Chondrocyte (in vitro differentiated cells): ENCODE results near the gene POSTN. TPM values are rescaled to one million over a fixed set of nuclear protein-coding genes. Genes with fewer than 3 reads are reported as not detected.
"Not testable (repeated sequence)": the region's sequence is repeated elsewhere in the genome, so short reads cannot be mapped to it uniquely, and the experiment has no call there.

Experiments used
- DNase-seq: peaks from one replicate; pipeline ENCODE4 v3.0.0; 2021; ENCODE audit warnings: mixed read lengths, low spot score
- H3K27ac Mint-ChIP-seq: one replicate; pipeline ENCODE4 v1.8.0; 2021; ENCODE audit warnings: mild to moderate bottlenecking, moderate library complexity, mixed read lengths; ENCODE audit not compliant: unreplicated experiment
- H3K27me3 Mint-ChIP-seq: 2 replicates; pipeline ENCODE4 v1.8.0; 2021; ENCODE audit warnings: low read depth, mixed read lengths
- H3K36me3 Mint-ChIP-seq: 2 replicates; pipeline ENCODE4 v1.8.0; 2021; ENCODE audit warnings: low read depth, mixed read lengths
- H3K4me1 Mint-ChIP-seq: 2 replicates; pipeline ENCODE4 v1.8.0; 2021; ENCODE audit warnings: low read depth, mild to moderate bottlenecking, mixed read lengths
- H3K4me3 Mint-ChIP-seq: one replicate; pipeline ENCODE4 v1.8.0; 2021; ENCODE audit warnings: mild to moderate bottlenecking, moderate library complexity, mixed read lengths; ENCODE audit not compliant: unreplicated experiment
- H3K9me3 Mint-ChIP-seq: 2 replicates; pipeline ENCODE4 v1.8.0; 2021; ENCODE audit warnings: low read depth, mixed read lengths
- total RNA-seq: library from RNA; stranded (reverse); gene quantifications from 3 replicates; pipeline ENCODE4 v1.2.1, GENCODE V29; 2021
- TF ChIP-seq, protein P1 (sequence below): fragments of 200-600 bp; sonication (generic); IDR thresholded peaks from 2 replicates; pipeline ENCODE4 v1.5.0; 2021; ENCODE audit warnings: antibody characterized with exemption, mild to moderate bottlenecking, moderate library complexity

Gene POSTN
- total RNA-seq, 1 donor from 2014 or later, result 6,602 TPM

DNA sequence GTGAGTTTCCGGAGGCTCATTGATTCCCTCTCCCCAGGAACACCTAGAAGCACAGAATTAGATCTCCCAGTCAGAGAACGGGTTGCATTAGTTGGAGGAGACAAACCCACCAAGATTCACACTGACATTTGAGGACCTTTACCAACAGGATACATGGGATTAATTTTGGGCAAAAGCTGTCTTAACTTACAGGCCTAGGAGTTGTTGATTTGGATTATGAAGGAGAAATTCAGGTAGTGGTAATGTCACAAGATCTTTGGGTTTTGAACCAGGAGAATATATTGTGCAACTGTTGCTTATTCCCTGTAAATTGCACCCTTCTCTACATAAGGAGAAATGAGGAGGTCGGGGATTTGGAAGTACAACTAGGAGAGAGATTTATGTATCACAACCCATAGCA lies 38.0 kb downstream of the POSTN start:
- H3K36me3 Mint-ChIP-seq, result peaks cover 48% of the 10 kb centered on the region
- peak overlapping the region; percentile 38 for H3K27ac Mint-ChIP-seq
- H3K4me3 Mint-ChIP-seq, result no peak overlapping the region
- peaks cover 42% of the 10 kb centered on the region for H3K9me3 Mint-ChIP-seq
- no peaks in the 10 kb centered on the region for H3K27me3 Mint-ChIP-seq
- TF ChIP-seq, protein P1, sequence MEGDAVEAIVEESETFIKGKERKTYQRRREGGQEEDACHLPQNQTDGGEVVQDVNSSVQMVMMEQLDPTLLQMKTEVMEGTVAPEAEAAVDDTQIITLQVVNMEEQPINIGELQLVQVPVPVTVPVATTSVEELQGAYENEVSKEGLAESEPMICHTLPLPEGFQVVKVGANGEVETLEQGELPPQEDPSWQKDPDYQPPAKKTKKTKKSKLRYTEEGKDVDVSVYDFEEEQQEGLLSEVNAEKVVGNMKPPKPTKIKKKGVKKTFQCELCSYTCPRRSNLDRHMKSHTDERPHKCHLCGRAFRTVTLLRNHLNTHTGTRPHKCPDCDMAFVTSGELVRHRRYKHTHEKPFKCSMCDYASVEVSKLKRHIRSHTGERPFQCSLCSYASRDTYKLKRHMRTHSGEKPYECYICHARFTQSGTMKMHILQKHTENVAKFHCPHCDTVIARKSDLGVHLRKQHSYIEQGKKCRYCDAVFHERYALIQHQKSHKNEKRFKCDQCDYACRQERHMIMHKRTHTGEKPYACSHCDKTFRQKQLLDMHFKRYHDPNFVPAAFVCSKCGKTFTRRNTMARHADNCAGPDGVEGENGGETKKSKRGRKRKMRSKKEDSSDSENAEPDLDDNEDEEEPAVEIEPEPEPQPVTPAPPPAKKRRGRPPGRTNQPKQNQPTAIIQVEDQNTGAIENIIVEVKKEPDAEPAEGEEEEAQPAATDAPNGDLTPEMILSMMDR, result no peak
- DNase-seq, result no peak
- H3K4me1 Mint-ChIP-seq, result peaks cover 23% of the 10 kb centered on the region

GRCh38 chr13:37558766-37559165 lies 39.8 kb downstream of the POSTN start:
- peaks cover 49% of the 10 kb centered on the region for H3K9me3 Mint-ChIP-seq
- not testable (repeated sequence) for H3K27me3 Mint-ChIP-seq, DNase-seq, H3K4me3 Mint-ChIP-seq
- H3K4me1 Mint-ChIP-seq, result peaks cover 11% of the 10 kb centered on the region
- H3K27ac Mint-ChIP-seq, result peak overlapping the region; percentile 80
- H3K36me3 Mint-ChIP-seq, result peaks cover 40% of the 10 kb centered on the region

- no peak overlapping the region for H3K27ac Mint-ChIP-seq
- DNase-seq, result no peak
- TF ChIP-seq, protein P1, result no peak
- H3K4me1 Mint-ChIP-seq, result peaks cover 3% of the 10 kb centered on the region
- H3K4me3 Mint-ChIP-seq, result no peak overlapping the region
- peaks cover 21% of the 10 kb centered on the region for H3K9me3 Mint-ChIP-seq
- H3K36me3 Mint-ChIP-seq, result peaks cover 2% of the 10 kb centered on the region
- H3K27me3 Mint-ChIP-seq, result no peaks in the 10 kb centered on the region
Measured at GRCh38 chr13:37546087-37546486, 52.5 kb downstream of the POSTN start.

- peaks cover 6% of the 10 kb centered on the region for H3K4me1 Mint-ChIP-seq
- TF ChIP-seq, protein P1, result no peak
- peaks cover 2% of the 10 kb centered on the region for H3K36me3 Mint-ChIP-seq
- no peak overlapping the region for H3K4me3 Mint-ChIP-seq
- H3K27ac Mint-ChIP-seq, result no peak overlapping the region
- peaks cover 23% of the 10 kb centered on the region for H3K9me3 Mint-ChIP-seq
- no peak for DNase-seq
- H3K27me3 Mint-ChIP-seq, result no peaks in the 10 kb centered on the region
Measured at GRCh38 chr13:37544995-37545394, 53.6 kb downstream of the POSTN start.

DNA sequence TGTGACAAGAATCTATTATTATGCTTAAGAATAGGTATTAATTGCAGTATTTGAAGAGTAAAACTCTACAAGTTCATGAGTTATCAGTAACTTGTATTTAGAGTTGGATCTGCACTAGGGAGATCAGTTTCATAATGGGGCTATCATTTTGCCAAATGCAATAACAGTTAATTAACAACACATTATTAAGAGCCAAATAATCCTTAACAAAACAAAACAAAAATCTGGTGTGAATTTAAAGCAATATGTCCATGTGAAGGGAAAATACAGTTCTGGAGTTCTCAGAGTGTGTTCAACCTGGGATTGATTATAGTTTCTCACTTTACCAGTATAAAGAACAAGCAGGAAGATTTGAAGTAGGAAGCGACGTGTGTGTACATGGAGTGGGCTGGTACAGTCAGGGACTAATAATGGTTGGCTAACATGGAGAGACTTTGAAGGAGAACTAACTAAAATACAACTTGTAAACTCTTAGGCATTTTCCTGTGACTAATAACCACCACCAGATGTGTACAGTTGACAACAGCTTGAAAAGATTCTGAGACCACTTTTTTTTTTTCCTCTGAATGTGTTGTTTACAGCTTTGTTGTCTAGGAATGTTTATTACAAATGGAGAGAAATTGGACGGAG lies 58.5 kb downstream of the POSTN start:
- H3K9me3 Mint-ChIP-seq, result peaks cover 13% of the 10 kb centered on the region
- DNase-seq, result no peak
- no peak overlapping the region for H3K27ac Mint-ChIP-seq
- no peaks in the 10 kb centered on the region for H3K27me3 Mint-ChIP-seq
- TF ChIP-seq, protein P1, result no peak
- H3K36me3 Mint-ChIP-seq, result peaks cover 2% of the 10 kb centered on the region
- no peak overlapping the region for H3K4me3 Mint-ChIP-seq
- H3K4me1 Mint-ChIP-seq, result peaks cover 14% of the 10 kb centered on the region

- no peak overlapping the region for H3K27ac Mint-ChIP-seq
Measured at GRCh38 chr13:37539170-37539569, 59.4 kb downstream of the POSTN start.

More at GRCh38 chr13:37539170-37539569, 59.4 kb downstream of the POSTN start:
- DNase-seq, result no peak
- Mint-ChIP-seq H3K36me3 (peaks cover 4% of the 10 kb centered on the region), H3K4me3 (no peak overlapping the region), H3K27me3 (no peaks in the 10 kb centered on the region), H3K4me1 (peaks cover 21% of the 10 kb centered on the region), H3K9me3 (peaks cover 10% of the 10 kb centered on the region)
- TF ChIP-seq, protein P1, result no peak
